HG03066 (cell line): ENCODE results near the gene CMIP.
A peak's percentile ranks its signal among the peaks of the same experiment; 100 is the strongest.

ENCODE experiments used
- ATAC-seq: cut with Tn5 transposase; IDR thresholded peaks from one replicate; pipeline ENCODE4 v1.9.1; 2021; ENCODE audit warnings: low read depth; ENCODE audit not compliant: unreplicated experiment

The CMIP gene

DNA sequence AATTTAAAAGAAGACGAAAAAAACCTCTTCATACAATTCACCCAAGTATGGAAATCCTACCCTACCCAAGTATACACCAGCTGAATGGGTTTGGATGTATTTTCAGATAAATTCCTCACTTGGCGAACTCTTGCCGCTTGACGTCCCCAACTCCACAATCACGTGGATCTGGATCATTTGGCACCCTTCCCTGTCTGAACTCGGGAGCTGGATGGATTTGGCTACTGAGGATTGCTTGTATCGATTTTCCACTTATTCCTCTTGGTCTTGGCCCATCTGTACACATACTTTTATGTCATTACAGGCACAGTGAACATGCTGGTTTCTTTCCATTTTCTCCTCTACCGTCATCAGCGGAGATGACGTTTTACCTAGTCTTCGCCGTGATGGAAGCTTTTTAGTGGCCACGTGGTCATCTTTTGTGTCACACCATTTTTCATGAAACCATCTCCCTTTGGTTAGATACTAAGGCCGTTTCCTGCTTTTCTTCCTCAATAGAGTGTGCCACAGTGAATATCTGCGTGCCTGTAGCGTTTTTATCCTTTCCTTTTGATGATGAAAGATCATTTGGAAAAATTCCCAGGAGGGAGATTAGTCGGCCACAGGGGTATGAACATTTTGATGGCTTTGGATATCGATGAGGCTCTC lies 47.1 kb downstream of the CMIP start:
- ATAC-seq: no peak

DNA sequence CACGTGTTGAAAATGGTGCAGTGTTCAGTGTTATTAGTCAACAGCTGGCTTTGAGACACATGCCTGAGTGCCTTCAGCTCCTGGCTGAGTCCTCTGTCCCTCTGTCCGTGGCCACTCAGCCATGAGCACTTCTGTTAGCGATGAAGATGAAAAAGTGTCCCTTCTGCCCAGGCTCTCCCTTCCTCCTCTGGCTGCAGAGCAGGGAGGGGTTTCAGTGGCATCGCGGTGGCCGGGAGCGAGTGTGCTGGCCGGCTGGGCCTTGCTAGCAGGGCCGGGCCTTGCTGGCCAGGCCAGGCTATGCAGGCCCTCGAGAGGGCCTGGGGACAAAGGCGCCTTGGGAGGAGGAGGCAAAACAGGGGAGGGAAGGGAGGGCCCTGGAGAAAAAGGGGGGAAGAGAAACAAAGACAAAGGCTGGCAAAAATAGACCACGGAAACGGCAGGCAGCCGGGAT lies 47.7 kb downstream of the CMIP start:
- ATAC-seq: no peak

DNA sequence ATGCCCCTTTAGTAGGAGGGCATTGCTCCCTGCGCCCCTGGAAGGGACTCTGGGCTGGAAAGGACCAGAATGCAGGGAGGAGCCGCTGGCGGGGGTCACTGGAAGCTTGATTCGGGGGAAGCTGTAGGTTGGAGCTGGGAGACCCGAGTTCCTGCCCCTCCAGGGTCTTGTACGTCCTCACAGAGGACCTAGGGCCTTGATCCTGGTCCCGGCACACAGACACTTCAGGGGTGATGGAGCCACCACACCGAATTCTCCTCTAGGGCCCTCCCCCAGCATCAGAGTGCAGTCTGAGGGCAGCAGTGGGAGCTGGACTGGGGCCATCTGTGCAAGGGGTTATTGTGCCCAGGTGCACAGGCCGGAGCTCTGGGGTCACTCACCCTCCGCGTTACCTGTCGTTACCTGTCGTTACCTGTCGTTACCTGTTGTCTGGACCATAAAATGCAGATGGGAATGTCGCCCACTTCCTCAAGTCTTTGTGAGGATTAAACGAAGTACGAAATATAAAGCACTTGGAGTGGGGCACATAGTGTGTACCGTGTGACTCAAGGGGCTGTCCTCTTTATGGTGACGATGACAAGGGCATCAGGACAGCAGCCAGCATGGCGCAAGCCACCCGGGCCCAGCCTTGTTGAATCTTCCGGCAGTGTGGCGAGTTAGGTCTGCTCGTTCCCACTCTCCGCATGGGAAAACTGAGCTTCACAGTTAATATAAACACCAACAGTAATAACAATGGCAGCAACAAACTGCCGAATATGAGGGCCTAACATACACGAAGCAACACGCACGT lies 48.6 kb downstream of the CMIP start:
- no peak for ATAC-seq

DNA sequence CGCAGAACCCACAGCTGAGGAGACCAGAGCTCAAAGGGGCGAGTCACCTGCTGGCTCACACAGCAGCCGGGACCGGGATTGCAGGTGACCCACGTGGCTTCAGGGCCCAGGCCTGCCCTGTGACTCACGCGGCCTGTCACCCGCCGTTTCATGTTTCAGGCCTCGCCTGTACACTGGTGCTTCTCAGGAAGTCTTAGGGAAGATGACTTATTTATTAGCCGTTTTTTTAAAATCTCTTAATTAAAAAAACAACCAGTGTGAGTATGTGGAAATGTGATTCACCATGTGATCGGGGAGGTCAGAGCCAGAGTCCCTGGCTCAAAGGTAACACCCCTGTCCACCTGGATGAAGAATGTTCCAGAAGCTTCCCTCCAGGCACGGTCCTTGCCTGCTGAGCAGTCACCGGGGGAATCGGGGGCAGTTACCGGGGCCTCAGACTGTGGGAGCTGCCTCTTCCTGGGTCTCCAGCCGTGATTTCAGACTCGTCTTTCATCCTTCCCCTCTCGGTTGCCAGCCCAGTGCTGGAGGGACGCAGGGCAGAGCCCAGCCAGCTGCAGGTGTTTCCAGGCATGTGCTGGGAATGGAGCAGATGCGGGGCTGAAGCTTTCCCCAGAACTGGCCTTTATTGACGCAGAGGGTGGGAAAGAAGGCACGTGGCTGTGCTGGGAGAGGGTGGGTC lies 49.3 kb downstream of the CMIP start:
- no peak for ATAC-seq

DNA sequence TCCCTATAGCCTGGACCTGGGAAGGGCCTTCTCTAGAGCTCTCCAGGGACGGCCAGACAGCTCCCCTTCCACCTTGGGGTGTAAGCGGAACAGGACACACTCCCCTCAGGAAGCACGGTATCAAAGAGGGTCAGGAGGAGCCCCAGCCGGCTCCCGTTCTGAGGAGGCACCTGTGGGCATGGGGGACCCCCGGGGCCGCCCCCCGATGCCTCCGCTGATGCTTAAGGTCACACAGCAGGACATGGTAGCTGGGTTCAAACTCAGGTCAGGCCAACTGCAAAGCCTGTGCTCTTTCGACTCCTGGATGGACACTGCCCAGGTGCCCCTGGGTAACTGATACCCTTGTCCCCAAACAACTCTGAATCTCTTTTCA lies 49.8 kb downstream of the CMIP start:
- ATAC-seq: no peak

DNA sequence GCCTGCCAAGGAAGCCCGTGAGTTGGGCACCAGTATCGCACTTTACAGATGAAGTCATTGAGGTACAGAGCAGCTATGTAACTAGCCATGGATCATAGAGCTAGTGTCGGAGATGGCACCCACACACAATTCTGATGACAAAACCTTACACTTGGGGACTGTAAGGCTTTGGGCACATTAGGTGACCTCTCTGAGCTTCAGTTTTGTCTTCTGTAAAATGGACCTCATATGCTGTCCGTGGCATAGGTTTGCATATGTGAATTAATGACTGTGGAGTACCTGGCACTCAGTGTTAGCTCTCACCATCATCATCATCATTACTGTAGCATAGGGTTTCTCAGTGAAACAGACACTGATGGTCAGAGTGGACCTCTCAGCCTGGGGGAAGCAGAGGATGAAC lies 50.3 kb downstream of the CMIP start:
- ATAC-seq: no peak

DNA sequence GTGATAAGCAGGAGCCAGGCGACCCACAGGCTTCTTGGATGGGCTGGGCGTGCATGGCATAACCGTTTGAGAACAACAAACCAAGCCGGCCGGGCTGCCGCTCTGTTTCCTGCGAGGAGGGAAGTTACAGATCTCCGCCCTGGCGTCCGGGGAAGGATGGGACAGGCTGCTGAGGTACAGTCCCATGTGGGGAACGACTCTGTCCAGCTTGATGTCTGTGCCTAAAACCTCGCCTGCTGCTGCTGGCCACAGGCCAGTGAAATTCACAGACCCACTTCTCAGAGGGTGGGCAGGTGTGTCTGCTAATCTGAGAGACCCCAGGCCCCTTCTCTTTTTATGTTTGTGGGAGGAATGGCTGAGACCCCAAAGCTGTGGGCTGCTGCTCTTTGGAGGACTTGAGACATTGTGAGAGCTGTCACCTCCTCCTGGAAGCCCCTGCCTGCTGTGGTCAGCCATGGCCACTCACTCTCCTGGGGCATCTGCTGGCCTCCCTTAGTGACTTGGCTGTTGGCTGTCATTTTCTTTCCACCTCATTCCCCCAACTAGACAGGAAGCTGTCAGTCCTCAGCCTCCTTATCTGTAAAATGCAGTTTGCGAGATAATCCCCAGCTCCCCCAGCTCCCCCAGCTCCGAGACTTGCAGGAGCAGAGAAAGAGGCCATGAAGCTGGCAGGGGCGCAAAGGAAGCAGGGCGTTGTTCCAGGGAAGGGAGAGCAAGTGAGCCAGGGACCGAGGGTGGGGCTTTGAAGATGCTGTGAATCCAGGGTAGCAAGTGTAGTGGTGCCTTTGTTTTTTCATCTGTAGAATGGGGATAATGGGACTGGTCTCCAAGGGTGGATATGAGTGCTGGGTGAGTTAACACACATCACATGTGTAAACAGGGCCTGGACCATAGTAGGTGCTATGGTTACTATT lies 51.0 kb downstream of the CMIP start:
- ATAC-seq: no peak

DNA sequence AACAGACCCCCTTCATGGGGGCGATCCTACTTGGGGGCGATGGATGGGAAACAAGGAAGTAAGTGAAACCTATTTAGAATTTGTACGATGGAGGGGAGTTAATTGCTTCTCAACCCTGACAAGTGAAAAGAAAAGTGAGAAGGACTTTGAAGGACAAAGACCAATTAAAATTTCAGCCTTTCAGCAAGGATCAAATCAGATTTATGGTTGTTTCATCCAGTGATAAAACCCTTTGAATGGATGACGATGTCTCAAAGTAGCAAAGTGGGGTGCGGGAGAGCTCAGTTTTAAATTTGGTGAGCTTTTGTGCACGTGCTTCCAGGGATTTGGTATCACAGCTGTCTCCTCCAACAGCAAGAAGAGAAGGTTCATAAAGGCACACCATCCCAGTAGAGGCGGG lies 51.7 kb downstream of the CMIP start:
- ATAC-seq: no peak

DNA sequence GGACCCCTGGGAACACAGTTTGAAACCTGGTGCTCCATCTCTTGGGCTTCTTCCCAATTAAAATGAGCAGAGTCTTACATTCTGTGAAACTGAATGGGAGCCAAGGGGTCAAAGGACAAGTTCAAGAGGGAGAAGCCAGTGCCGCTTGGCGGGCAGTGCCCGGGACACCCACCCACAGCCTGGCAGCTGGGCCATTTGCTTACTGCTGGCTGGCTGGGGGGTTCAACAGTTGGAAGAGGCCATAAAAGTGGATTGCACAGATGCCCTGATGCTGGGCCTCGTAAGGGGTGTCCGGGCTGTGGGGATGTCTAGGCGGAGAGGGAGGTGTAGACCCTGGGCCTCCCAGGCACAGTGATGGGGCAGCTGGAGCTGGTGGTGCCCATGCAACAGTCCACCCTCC lies 52.1 kb downstream of the CMIP start:
- no peak for ATAC-seq

DNA sequence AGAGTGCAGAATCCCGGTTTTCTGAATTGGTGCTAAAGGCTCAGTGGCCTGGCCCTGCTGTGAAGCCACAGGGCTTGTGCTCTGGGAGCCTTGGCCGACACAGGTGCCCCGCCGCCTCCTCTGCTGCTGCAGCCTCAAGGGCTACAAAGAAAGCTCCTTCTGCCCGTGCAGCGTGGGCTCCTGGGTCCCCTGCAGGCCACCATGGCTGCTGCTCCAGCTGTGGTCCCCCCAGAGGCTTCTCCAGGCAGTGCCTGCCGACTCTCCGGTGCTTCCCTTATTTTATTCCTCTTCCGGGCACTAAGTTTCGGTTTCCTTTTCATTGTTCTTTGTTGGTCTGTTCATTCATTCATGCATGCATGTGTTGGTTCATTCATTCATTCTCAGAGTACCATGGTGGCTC lies 53.1 kb downstream of the CMIP start:
- no peak for ATAC-seq

DNA sequence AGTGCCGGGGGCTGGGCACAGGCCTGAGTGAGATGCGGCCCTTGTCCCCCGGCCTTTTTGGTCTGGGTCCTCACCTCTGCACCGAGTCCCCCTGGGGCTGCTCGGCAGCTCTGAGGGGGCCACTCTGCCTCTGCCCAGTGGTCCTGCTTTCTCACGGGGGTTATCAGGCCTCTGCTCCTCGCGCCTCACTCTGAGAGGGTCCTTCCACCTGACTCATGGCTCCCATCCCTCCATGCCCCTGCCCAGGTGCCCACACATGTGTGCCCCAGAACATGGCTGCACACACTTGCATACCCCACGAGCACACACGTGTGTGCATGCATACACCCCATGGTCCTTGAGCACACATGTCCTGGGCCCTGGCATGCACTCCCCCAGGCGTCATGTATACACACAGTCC lies 53.7 kb downstream of the CMIP start:
- no peak for ATAC-seq

DNA sequence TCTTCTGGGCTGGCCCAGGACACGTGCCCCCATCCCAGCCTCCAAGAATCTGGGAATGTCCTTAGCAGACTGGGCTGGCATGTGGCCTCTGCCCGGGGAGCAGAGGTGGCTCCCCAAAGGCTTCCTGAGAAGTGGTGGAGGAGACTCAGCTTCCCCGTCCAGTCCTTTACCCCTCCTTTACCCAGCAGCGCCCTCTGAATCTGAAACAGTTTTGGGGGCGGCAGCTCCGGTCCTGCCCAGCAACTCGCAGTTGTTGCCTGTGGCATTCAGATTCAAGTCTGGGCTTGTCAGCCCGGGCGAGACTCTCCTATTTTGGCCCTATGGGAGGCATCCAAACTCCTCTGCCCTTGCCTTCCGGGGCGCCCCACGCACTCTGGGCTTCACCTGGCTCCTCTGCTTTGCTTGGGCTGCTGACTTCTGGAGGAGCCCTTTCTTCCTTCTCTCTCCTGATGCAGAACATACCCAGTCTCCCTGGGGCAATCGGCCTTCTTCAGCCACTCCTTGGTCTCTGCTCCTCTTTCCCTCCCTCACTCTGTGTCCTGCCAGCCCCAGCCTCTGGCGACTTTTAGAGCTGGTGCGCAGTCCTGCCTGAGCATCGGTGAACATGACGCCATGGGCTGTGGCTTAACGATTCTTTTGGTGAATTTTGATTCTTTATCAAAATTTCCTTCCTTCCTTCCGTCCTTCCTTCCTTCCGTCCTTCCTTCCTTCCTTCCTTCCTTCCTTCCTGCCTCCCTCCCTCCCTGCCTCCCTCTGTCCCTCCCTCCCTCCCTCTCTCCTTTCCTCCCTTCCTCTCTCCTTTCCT lies 55.2 kb downstream of the CMIP start:
- no peak for ATAC-seq

DNA sequence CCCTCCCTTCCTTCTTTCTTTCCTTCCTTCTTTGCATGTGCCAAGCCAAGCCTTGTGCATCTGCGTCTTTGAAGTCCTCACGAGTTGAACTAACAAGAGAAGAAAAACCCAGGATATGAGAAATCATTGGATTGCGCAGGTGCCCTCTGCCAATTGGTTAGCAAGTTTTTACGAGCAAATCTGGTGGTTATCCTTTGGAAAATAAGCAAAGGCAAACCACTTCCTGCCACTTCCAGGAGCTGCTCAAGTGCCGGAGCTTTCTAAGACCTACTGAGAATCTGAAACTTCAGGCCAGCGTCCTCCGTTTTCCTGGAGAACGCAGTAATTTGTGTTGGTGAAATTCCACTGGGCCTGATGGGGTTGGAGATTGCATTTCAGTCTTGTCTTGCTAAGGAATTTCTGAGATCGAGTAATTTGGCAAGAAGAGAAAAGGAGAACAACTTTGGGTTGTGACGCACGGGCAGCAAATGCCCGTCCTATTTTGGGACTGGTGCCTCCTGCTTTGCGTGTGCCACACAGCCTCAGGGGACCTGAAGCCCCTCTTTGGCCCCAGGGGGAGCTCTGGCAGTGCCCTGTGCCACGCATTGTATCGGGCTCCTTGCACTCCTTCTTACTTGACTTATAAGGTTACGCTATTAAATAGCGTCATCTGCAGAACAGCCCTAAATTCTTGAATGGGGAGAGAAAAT lies 56.4 kb downstream of the CMIP start:
- no peak for ATAC-seq

DNA sequence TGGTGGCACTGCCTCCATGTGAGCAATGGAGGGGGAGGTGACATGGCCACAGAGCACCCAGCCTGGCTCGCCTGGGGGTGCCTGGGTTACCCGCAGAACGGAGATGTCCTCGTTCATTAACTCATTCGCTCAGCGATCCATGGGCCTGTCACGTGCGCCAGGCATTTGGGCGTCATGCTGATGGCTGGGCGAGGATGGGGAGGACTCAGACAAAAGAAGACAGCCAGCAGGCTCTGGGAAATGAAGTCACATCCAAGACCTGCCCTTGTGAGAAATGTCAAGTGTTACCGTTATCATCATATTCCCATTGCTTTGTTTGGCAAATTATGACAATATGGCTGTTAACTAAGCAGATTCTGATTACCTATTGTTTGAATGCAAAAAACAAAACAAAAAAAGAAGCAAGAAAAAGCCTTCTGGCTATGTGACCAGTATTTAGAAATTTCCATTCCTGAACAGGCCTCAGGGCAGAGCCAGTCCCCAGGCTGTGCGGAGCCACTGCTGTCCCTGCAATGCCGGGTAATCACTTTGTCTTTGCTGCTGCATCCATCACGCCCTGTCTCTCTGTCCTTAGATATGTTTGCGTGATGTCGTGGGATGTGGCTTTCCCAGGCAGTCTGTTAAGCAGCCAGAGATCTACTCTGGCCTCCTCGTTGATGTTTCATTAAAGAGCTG lies 57.9 kb downstream of the CMIP start:
- ATAC-seq: no peak

DNA sequence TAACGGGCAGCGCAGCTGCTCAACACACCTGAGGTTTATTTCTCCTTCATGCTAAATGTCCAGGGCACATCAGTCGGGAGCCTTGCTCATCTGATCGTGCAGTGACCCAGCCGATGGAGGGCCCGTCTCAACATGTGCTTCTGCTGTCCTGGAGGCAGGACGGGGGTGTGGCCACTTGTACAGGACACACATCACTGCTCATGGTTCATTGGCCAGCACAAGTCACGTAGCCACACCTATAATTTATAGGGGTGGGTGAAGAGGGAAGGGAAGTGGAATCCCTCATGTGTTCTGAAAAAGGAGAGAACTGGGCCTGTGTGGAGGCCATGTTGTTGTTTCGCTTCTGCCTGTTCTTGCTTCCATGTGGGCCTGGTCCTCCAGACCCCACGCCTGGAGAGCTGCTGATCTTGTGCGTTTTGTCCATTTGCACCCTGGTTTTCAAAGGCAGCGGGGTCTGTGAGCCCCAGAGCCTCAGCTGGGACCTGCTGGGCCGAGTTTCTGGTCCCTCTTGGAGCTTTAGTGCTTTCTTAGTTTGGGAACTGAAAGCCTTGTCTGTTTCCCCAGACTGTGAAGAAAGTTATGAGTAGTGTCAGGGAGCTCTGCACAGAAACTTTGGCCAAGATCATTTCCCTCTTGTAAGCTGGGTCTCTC lies 60.5 kb downstream of the CMIP start:
- ATAC-seq: peak; percentile 84

DNA sequence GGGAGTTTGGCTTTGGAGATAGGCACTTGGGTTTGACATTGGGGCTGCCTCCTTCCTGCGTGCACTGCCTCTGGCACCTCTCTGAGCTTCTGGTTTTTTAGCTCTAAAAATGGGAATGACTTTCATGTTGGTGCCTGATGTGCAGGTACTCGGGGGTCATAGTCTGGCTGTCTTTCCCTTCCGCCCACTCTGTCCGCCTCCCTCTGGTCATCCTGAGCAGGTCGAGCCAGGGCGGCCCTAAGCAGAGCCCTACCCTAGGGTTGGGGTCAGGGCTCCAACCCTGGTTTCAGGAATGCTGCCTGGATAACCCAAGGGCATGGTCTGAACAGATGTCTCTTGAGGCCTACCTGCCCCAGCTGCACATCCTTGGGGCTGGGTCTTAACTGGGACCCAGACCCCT lies 64.8 kb downstream of the CMIP start:
- ATAC-seq: no peak

DNA sequence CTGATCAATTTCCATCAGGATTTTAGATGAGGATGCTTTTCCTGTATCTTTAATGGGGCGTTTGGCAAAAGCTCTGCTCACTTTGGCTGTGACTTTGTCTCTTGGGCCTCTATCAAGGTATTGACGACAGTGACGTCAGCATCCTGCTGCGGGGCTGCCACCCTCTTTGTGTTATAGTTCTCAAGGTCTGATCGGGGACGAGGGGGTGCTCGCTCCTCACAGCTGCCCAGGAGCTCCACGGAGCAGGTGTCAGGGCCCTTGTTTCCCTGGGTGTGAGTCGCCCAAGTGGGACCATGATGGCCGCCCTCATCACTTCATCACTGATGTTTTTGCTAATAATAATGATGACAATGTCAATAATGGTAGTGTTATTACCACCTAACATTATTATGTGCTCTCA lies 65.4 kb downstream of the CMIP start:
- no peak for ATAC-seq

DNA sequence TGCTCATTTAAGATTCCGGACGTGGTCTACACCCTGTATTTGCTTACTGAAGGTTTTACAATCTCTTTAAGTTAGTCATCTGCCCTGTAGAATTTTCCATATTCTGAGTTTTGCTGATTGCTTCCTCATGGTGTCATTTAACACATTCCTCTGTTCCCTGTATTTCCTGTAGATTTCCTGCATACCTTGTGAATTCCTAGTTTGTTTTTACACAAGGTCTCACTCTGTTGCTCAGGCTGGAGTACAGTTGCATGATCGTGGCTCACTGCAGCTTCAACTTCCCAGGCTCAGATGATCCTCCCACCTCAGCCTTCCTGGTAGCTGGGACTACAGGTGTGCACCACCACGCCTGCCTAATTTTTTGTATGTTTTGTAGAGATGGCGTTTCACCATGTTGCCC lies 66.8 kb downstream of the CMIP start:
- no peak for ATAC-seq
